Tibial nerve (tissue), 4 donors: ENCODE results near the gene MC3R. TPM values are rescaled to one million over a fixed set of nuclear protein-coding genes. Genes with fewer than 3 reads are reported as not detected.

Source experiments
- DNase-seq, 2 donors: peaks; one replicate each; pipeline ENCODE4 v3.0.0-alpha.2; 2019; ENCODE audit warnings: low spot score in 2 of 2
- H3K27ac ChIP-seq, 4 donors: fragments of 200-600 bp; sonication (generic) in 3 of 4; one replicate each; pipeline ENCODE4 v1.5.1; 2017 to 2019; ENCODE audit warnings: mild to moderate bottlenecking in 1 of 4
- H3K27me3 ChIP-seq, 2 donors: fragments of 200-600 bp; sonication (generic) in 1 of 2; one replicate each; pipeline versions ENCODE4 v1.5.1 to v1.6.0; 2017 to 2019
- H3K36me3 ChIP-seq, 3 donors: fragments of 200-600 bp; sonication (generic); one replicate each; pipeline ENCODE4 v1.5.1; 2018 to 2019
- H3K4me1 ChIP-seq, 4 donors: fragments of 200-600 bp; sonication (generic) in 3 of 4; one replicate each; pipeline ENCODE4 v1.5.1; 2017 to 2019
- H3K4me3 ChIP-seq, 4 donors: fragments of 200-600 bp; sonication (generic) in 3 of 4; one replicate each; pipeline ENCODE4 v1.5.1; 2017 to 2019; ENCODE audit warnings: mild to moderate bottlenecking in 1 of 4, moderate library complexity in 1 of 4
- H3K9me3 ChIP-seq, 4 donors: fragments of 200-600 bp; sonication (generic) in 3 of 4; one replicate each; pipeline ENCODE4 v1.5.1; 2017 to 2019
- EP300 ChIP-seq, 2 donors: sonication (generic); formaldehyde crosslinking; IDR thresholded peaks; one replicate each; pipeline ENCODE4 v1.6.1; 2017; ENCODE audit warnings: antibody characterized with exemption in 2 of 2, mild to moderate bottlenecking in 1 of 2
- POLR2A ChIP-seq, 2 donors: fragments of 450-650 bp; IDR thresholded peaks; one replicate each; pipeline ENCODE4 v1.6.1; 2017; ENCODE audit warnings: antibody characterized with exemption in 2 of 2, mild to moderate bottlenecking in 2 of 2, moderate library complexity in 2 of 2
- WGBS, 2 donors: methylation state at CpG; one replicate each; pipeline ENCODE4 v1.1.5; 2018; 5-methylcytosine and 5-hydroxymethylcytosine counted together
- total RNA-seq, 4 donors: library from RNA; depleted of rRNA; stranded (reverse); fragments of >200 nt; gene quantifications; one replicate each; pipeline ENCODE4 v1.1.0, GENCODE V29; 2016
- TF ChIP-seq, protein P1 (sequence below), 5 experiments: fragments of 200-600 bp in 3 of 5; fragments of 450-650 bp in 2 of 5; sonication (generic) in 3 of 5; IDR thresholded peaks; one replicate each; pipeline ENCODE4 v1.5.1; 2016 to 2019; ENCODE audit warnings: antibody characterized with exemption in 5 of 5, mild to moderate bottlenecking in 3 of 5, moderate library complexity in 2 of 5

MC3R gene
- total RNA-seq, 4 donors from 2014 or later: not detected

DNA sequence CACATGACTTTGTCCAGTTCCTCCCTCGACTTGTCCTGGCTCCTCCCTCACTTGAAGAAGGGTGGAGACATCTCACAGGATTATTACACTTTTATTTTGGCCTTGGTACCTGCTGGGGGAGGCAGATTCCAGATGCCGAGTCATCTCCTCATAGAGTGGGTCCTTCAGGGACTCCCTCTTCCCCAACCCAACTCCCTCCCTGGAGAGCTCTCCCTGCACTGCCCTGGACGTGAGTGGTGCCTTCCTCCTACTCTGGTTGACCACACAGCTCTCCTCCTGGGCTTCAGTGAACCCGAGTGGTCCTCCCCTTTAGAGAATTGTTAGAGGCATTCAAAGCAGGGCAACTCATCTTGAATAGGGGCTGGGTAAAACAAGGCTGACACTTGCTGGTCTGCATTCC is 40.9 kb upstream of the MC3R start:
- Histone ChIP-seq H3K4me3 (no peak overlapping the region), H3K36me3 (no peaks in the 10 kb centered on the region), H3K27me3 (no peaks in the 10 kb centered on the region), H3K4me1 (no peaks in the 10 kb centered on the region), H3K9me3 (no peaks in the 10 kb centered on the region), H3K27ac (no peak overlapping the region)
- no peak for TF ChIP-seq POLR2A (IDR thresholded peaks at IDR 0.05)
- TF ChIP-seq, protein P1, sequence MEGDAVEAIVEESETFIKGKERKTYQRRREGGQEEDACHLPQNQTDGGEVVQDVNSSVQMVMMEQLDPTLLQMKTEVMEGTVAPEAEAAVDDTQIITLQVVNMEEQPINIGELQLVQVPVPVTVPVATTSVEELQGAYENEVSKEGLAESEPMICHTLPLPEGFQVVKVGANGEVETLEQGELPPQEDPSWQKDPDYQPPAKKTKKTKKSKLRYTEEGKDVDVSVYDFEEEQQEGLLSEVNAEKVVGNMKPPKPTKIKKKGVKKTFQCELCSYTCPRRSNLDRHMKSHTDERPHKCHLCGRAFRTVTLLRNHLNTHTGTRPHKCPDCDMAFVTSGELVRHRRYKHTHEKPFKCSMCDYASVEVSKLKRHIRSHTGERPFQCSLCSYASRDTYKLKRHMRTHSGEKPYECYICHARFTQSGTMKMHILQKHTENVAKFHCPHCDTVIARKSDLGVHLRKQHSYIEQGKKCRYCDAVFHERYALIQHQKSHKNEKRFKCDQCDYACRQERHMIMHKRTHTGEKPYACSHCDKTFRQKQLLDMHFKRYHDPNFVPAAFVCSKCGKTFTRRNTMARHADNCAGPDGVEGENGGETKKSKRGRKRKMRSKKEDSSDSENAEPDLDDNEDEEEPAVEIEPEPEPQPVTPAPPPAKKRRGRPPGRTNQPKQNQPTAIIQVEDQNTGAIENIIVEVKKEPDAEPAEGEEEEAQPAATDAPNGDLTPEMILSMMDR (IDR thresholded peaks at IDR 0.05): no peak
- no peak for TF ChIP-seq EP300 (IDR thresholded peaks at IDR 0.05)
- 59 to 63% methylated on average over 4 of the region's 4 CpGs for WGBS, 2 donors
- DNase-seq: no peak

DNA sequence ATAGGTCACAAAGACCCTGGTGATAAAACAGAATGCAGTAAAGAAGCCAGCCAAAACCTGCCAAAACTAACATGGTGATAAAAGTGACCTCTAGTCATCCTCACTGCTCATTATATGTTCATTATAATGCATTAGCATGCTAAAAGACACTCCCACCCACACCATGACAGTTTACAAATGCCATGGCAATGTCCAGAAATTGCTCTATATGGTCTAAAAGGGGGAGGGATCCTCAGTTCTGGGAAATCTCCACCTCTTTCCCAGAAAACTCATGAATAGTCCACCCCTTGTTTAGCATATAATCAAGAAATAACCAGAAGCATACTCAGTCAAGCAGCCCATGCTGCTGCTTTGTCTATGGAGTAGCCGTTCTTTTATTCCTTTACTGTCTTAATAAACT is 40.4 kb upstream of the MC3R start:
- 84 to 90% methylated on average over 1 of the region's 1 CpG for WGBS, 2 donors
- Histone ChIP-seq H3K4me3 (no peak overlapping the region), H3K27me3 (no peaks in the 10 kb centered on the region), H3K36me3 (no peaks in the 10 kb centered on the region), H3K9me3 (no peaks in the 10 kb centered on the region), H3K4me1 (no peaks in the 10 kb centered on the region), H3K27ac (no peak overlapping the region)
- no peak for DNase-seq
- TF ChIP-seq, protein P1 (IDR thresholded peaks at IDR 0.05): no peak
- TF ChIP-seq EP300 (IDR thresholded peaks at IDR 0.05) (no peak), POLR2A (IDR thresholded peaks at IDR 0.05) (no peak)

DNA sequence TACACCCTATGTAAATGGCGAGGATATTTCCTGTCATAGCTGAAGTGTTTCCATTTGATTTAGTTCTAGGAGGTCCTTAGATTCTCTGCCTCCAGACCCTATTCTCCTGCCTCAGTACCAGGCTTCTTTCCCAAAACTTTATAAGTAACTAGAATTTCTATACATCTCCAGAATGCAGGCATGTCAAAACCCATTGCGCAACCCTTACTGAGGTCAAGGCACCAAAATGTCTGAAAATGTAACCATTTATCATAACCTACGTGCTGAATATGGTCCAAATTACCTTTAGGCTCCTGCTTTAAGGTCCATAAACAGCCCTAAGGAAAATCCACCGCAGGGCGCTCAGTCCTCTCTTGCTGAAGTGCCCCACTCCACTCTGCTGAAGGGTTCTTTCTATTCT is 37.5 kb upstream of the MC3R start:
- H3K9me3 ChIP-seq: no peaks in the 10 kb centered on the region
- TF ChIP-seq, protein P1 (IDR thresholded peaks at IDR 0.05): no peak
- TF ChIP-seq POLR2A (IDR thresholded peaks at IDR 0.05) (no peak), EP300 (IDR thresholded peaks at IDR 0.05) (no peak)
- no peaks in the 10 kb centered on the region for H3K4me1 ChIP-seq
- 67 to 89% methylated on average over 5 of the region's 5 CpGs for WGBS, 2 donors
- H3K27ac ChIP-seq: no peak overlapping the region
- H3K27me3 ChIP-seq: no peaks in the 10 kb centered on the region
- DNase-seq: no peak
- H3K36me3 ChIP-seq: no peaks in the 10 kb centered on the region
- no peak overlapping the region for H3K4me3 ChIP-seq

DNA sequence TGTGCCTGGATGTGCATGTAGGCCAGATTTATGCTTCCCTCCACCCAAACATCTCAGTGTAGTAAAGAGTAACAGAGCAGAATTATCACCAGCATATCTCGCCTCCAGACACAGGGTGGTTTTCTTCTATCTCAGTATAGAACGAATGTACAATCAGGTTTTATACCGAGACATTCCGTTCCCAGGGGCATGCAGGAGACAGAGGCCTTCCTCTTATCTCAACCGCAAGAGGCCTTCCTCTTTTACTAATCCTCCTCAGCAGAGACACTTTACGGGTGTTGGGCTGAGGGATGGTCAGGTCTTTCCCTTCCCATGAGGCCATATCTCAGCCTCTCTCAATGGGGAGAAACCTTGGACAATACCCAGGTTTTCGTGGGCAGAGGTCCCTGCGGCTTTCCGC is 36.4 kb upstream of the MC3R start:
- Histone ChIP-seq H3K27ac (no peak overlapping the region), H3K9me3 (no peaks in the 10 kb centered on the region), H3K4me3 (no peak overlapping the region), H3K36me3 (no peaks in the 10 kb centered on the region), H3K4me1 (no peaks in the 10 kb centered on the region), H3K27me3 (no peaks in the 10 kb centered on the region)
- 68 to 80% methylated on average over 9 of the region's 9 CpGs for WGBS, 2 donors
- TF ChIP-seq, protein P1 (IDR thresholded peaks at IDR 0.05): no peak
- TF ChIP-seq POLR2A (IDR thresholded peaks at IDR 0.05) (no peak), EP300 (IDR thresholded peaks at IDR 0.05) (no peak)
- no peak for DNase-seq

DNA sequence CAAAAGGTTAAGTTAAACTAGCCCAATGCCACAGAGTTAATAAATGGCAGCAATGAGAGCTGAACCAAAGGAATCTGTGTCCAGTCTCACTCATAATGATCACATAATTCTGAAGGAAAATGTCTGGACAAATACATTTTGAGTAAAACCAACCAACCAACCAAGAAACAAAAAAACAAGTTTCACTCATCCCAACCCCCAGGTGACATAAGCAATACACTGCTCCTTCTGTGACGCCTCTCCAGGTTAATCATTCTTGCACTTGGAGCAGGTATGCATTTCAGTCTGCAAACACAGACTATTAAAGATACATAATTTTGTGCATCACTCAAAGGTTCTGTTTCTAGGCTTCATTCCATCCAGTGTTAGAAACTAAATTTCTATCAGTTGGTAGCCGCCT is 35.2 kb upstream of the MC3R start:
- WGBS, 2 donors: 86 to 87% methylated on average over 2 of the region's 2 CpGs
- DNase-seq: no peak
- TF ChIP-seq POLR2A (IDR thresholded peaks at IDR 0.05) (no peak), EP300 (IDR thresholded peaks at IDR 0.05) (no peak)
- TF ChIP-seq, protein P1 (IDR thresholded peaks at IDR 0.05): no peak
- H3K36me3 ChIP-seq: no peaks in the 10 kb centered on the region
- no peaks in the 10 kb centered on the region for H3K27me3 ChIP-seq
- H3K4me1 ChIP-seq: no peaks in the 10 kb centered on the region
- no peaks in the 10 kb centered on the region for H3K9me3 ChIP-seq
- no peak overlapping the region for H3K4me3 ChIP-seq
- no peak overlapping the region for H3K27ac ChIP-seq
